HG02981 (cell line): Measurements from ENCODE around the gene NDFIP2.

ENCODE experiments used
- ATAC-seq: cut with Tn5 transposase; IDR thresholded peaks from one replicate; pipeline ENCODE4 v1.9.1; 2021; ENCODE audit warnings: mild to moderate bottlenecking, moderate library complexity; ENCODE audit not compliant: unreplicated experiment

NDFIP2 gene

GRCh38 chr13:79457948-79458347 is 23.0 kb upstream of the NDFIP2 start:
- no peak for ATAC-seq

- no peak for ATAC-seq
These were observed 22.5 kb upstream of the NDFIP2 start for GRCh38 chr13:79458436-79458835.

- no peak for ATAC-seq
These were observed 21.0 kb upstream of the NDFIP2 start for GRCh38 chr13:79459906-79460305.

DNA sequence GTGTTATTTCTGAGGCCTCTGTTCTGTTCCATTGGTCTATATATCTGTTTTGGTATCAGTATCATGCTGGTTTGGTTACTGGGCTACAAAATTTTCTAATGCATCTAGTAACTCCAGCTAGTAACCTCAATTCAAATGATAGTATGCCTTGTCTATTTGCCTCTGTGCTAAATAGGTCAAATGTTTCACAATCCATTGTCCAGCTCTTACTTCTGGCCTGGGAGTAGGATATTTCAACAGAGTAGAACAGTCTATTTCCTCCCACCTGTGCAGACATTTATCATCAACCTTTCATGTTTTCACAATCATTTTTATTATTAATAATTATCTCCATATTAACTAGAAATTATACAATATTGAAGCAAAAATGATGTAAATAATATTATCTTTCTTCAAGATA is 18.1 kb upstream of the NDFIP2 start:
- no peak for ATAC-seq

DNA sequence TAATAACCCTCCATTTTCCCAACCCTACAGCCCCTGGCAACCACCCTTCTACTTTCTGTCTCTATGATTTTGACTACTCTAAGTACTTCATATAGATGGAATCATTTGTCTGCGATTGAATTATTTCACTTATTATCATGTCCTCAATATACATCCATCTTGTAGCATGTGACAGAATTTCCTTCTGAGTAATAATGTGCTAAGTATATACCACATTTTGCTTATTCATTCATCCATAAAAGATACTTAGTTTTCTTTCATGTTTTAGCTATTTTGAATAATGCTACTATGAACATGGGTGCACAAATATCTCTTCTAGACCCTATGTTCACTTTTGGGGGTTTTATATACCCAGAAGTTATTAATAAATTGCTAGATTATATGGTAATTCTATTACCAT is 17.4 kb upstream of the NDFIP2 start:
- ATAC-seq = no peak

DNA sequence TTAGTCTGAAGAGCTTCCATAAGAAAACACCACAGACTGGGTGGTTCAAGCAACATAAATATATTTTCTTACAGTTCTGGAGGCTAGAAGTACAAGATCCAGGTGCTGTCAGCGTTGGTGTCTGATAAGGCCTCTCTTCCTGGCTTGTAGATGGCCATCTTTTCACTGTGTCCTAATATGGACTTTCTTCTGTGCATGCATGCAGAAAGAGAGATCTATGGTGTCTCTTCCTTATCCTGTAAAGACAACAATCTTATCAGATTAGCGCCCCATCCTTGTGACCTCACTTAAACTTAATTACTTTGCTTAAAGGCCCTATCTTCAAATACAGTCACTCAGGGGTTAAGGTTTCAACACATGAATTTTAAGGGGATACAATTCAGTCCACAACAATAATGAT is 14.1 kb upstream of the NDFIP2 start:
- no peak for ATAC-seq

GRCh38 chr13:79468402-79468801 is 12.6 kb upstream of the NDFIP2 start:
- no peak for ATAC-seq

DNA sequence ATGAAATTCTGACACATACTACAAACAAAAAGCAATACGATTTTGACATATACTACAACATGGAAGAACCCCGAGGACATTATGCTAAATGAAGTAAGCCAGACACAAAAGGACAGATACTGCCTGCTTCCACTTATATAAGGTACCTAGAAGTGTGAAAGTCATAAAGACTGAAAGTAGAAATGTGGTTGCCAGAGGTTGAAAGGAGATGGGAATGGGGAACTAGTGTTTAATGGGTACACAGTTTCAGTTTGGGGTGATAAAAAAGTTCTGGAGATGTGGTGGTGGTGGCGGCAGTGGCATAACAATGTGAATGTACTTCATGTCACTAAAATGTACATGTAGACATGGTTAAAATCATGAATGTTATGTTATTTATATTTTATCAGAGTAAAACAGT is 12.1 kb upstream of the NDFIP2 start:
- peak; percentile 50 for ATAC-seq

GRCh38 chr13:79469608-79470007 is 11.3 kb upstream of the NDFIP2 start:
- no peak for ATAC-seq

DNA sequence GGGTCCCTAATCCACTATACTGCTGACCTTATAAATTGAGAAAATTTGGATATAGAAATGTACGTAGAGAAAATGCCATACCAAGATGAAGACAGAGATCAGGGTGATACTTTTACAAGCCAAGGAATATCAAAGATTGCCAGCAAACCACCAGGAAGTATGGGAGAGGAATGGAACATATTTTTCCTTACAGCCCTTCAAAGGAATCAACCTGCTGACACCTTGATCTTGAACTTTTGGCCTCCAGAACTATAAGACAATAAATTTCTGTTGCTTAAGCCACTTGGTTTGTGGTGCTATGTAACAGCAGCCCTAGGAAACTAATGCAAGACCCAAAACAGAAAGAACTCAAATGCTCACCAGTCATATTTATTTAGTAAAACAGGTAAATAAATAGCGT is 10.3 kb upstream of the NDFIP2 start:
- ATAC-seq = no peak

GRCh38 chr13:79475569-79475968 is 5.4 kb upstream of the NDFIP2 start:
- ATAC-seq = no peak

DNA sequence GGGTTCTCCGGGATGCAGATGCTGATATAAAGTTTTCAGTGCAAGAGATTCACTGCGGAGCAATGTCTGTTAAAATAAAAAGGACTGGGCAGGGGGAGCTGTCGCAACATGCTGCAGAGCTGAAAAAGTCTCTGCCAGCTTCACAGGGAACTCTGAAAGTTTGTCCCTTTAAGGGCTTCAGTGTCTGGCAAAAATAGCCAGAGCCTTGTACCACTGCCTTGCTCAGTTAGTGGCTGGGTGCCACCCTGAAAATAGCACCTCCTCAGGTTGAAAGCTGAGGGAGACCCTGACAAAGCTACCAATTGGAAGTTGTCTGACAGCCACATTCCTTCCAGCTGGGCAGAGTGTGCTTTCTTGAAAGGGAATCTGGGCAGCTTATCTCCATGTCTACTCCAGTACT is 3.0 kb upstream of the NDFIP2 start:
- ATAC-seq = no peak

DNA sequence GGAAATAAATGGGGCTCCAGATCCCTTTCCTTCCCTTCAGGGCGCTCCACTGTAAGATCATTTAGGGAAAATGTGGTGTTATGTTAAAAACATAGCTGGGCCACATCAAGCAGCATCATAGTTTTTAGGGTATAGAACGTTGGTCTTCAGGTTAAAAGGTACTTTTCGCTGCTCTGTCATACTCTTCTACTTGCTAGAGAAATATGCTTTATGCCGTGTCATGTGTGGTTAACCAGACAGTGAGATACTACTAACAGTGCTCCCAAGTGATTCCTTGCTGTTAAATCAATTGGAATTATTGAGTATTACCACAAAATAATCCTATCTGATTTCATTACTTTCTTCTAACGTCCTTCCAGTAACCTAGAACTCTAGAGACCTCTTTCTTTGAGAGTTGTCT is 1.1 kb upstream of the NDFIP2 start:
- ATAC-seq = no peak

DNA sequence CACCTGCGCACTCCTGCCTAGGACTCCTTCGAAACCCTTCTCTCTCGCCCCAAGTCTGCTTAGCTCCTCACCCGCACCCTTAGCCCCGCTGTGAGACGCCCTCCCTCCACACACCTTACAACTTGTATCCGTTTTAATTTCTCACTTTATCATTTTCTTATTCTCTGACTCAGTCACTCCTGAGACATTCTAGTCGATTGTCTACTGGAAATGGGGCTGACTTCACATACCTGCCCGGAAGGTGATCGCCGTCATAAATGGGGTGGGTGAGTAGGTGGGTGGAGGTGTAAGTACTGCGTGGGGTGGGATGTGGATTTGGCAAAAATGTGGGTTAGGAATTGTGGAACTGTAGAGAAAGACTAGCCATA is 714 bp downstream of the NDFIP2 start:
- peak; percentile 22 for ATAC-seq

- ATAC-seq = no peak
These were observed 1.5 kb downstream of the NDFIP2 start for GRCh38 chr13:79482281-79482970.

DNA sequence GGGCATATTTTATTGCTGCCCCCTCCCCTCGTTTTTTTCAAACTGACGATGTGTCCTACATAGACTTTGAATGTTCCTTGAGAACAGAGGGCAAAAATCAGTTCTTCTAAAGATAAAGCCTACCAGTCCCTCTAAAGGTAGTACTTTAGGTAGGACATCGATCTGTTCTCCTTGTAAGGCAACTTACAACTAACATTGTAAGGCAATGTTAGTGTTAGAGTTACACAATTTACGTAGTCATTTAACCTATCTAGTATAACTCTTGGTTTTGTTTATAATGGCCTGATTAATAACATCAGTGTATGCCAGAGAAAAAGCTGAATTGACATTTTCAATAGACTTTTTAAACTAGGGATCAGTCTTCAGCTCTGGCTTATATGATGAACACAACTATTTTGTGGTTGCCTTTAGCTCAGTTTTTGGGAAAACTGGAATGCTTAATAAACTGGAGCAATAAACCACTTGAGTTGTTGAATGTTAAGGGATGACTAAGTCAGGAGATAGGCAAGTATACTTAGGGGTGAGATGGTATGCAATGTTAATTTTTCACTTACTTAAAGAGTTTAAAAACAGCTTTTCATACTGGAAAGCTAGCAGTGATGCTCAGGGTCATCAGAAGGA is 2.2 kb downstream of the NDFIP2 start:
- ATAC-seq = no peak

GRCh38 chr13:79485014-79485811 is 4.3 kb downstream of the NDFIP2 start:
- no peak for ATAC-seq

GRCh38 chr13:79486433-79487188 is 5.7 kb downstream of the NDFIP2 start:
- ATAC-seq = no peak

GRCh38 chr13:79490326-79490725 is 9.4 kb downstream of the NDFIP2 start:
- ATAC-seq = no peak

- ATAC-seq = no peak
These were observed 9.9 kb downstream of the NDFIP2 start for GRCh38 chr13:79490824-79491223.

GRCh38 chr13:79491715-79492114 is 10.8 kb downstream of the NDFIP2 start:
- no peak for ATAC-seq
